Peyer's patch (tissue), 4 donors: ENCODE data around the gene TCF7L1. TPM values are rescaled to one million over a fixed set of nuclear protein-coding genes. Genes with fewer than 3 reads are reported as not detected.
A peak's percentile ranks its signal among the peaks of the same experiment; 100 is the strongest.

ENCODE experiments used
- DNase-seq, 3 donors: peaks; one replicate each; pipeline ENCODE4 v3.0.0-alpha.2; 2017 to 2019
- H3K27ac ChIP-seq, 4 donors: fragments of 200-600 bp; sonication (generic); one replicate each; pipeline ENCODE4 v1.5.1; 2016 to 2019
- H3K27me3 ChIP-seq, 2 donors: fragments of 200-600 bp; sonication (generic); one replicate each; pipeline ENCODE4 v1.5.1; 2019
- H3K36me3 ChIP-seq, 3 donors: fragments of 200-600 bp; sonication (generic); one replicate each; pipeline ENCODE4 v1.5.1; 2016 to 2019
- H3K4me1 ChIP-seq, 4 donors: fragments of 200-600 bp; sonication (generic); one replicate each; pipeline ENCODE4 v1.5.1; 2016 to 2019
- H3K4me3 ChIP-seq, 4 donors: fragments of 200-600 bp; sonication (generic); 1 replicate in 3 of 4; 2 replicates in 1 of 4; pipeline ENCODE4 v1.5.1; 2016 to 2019; ENCODE audit warnings: mild to moderate bottlenecking in 1 of 4
- H3K9me3 ChIP-seq, 4 donors: fragments of 200-600 bp; sonication (generic); one replicate each; pipeline ENCODE4 v1.5.1; 2016 to 2019; ENCODE audit warnings: mild to moderate bottlenecking in 1 of 4
- POLR2A ChIP-seq, 2 donors: fragments of 450-650 bp; IDR thresholded peaks; one replicate each; pipeline ENCODE4 v1.5.1; 2017; ENCODE audit warnings: antibody characterized with exemption in 2 of 2, mild to moderate bottlenecking in 2 of 2, moderate library complexity in 2 of 2
- total RNA-seq, 4 donors: library from RNA; depleted of rRNA; stranded (reverse); fragments of >200 nt; gene quantifications; one replicate each; pipeline ENCODE4 v1.1.0, GENCODE V29; 2016
- TF ChIP-seq, protein P1 (sequence below), 6 experiments: fragments of 450-650 bp in 4 of 6; fragments of 200-600 bp in 2 of 6; sonication (generic) in 1 of 6; IDR thresholded peaks; one replicate each; pipeline ENCODE4 v1.5.1; 2017 to 2019; ENCODE audit warnings: antibody characterized with exemption in 6 of 6, mild to moderate bottlenecking in 3 of 6, moderate library complexity in 1 of 6

Gene TCF7L1
- total RNA-seq, 4 donors from 2014 or later, result 0.35 to 5.8 (median 1.7) TPM

DNA sequence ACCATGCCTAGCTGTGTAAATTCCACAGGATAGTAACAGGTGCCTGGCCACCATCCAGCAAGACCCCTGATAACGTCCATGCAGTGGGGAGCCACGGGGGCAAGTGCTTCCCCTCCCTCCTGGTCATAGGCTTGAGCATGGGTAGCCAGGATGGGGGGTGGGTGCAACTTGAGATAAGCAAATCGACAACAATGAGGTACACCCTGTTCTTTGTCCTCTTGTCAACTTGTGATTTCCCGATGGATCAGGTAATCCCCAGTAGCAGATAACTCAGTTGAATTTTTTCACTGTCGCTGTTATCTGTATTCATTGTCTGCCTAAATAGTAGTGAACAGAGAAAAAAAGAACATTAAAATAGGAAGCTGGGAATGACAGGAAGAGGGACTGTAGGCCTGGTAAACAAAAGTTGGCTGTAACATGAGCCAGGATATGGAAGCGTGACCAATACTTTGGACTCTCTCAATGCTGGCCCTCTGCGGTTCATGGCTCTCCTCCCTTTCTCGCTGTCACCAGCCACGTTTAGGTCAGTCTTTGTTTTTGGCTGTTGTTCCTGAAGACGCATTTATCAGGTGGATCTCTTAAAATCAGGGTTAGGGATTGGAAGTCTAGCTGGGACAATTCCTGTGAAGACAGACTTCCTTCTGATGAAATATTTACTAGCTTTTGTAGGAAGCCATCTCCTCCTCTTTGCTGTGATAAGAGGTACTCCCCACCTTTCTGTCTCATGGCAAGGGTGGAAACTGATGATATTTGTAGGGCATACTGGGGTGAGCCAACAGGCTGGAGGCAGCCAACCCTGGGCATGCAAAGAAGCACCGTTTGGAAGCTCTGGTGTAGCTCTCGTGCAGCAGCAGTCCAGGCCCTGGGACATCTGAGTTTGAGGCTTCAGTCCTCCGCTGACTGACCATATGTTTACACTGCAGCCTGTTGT lies 42.4 kb downstream of the TCF7L1 start:
- TF ChIP-seq, protein P1, sequence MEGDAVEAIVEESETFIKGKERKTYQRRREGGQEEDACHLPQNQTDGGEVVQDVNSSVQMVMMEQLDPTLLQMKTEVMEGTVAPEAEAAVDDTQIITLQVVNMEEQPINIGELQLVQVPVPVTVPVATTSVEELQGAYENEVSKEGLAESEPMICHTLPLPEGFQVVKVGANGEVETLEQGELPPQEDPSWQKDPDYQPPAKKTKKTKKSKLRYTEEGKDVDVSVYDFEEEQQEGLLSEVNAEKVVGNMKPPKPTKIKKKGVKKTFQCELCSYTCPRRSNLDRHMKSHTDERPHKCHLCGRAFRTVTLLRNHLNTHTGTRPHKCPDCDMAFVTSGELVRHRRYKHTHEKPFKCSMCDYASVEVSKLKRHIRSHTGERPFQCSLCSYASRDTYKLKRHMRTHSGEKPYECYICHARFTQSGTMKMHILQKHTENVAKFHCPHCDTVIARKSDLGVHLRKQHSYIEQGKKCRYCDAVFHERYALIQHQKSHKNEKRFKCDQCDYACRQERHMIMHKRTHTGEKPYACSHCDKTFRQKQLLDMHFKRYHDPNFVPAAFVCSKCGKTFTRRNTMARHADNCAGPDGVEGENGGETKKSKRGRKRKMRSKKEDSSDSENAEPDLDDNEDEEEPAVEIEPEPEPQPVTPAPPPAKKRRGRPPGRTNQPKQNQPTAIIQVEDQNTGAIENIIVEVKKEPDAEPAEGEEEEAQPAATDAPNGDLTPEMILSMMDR (IDR thresholded peaks at IDR 0.05), result no peak
- TF ChIP-seq POLR2A (IDR thresholded peaks at IDR 0.05), result no peak
- Histone ChIP-seq H3K4me3 (no peak overlapping the region), H3K27ac (no peak overlapping the region), H3K9me3 (peaks cover 0 to 4% (median 0%) of the 10 kb centered on the region in 4 donors), H3K4me1 (peaks cover 0 to 9% (median 0%) of the 10 kb centered on the region in 4 donors), H3K36me3 (no peaks in the 10 kb centered on the region), H3K27me3 (no peaks in the 10 kb centered on the region)
- DNase-seq, result peak in 1 of 3 donors; percentile 28

DNA sequence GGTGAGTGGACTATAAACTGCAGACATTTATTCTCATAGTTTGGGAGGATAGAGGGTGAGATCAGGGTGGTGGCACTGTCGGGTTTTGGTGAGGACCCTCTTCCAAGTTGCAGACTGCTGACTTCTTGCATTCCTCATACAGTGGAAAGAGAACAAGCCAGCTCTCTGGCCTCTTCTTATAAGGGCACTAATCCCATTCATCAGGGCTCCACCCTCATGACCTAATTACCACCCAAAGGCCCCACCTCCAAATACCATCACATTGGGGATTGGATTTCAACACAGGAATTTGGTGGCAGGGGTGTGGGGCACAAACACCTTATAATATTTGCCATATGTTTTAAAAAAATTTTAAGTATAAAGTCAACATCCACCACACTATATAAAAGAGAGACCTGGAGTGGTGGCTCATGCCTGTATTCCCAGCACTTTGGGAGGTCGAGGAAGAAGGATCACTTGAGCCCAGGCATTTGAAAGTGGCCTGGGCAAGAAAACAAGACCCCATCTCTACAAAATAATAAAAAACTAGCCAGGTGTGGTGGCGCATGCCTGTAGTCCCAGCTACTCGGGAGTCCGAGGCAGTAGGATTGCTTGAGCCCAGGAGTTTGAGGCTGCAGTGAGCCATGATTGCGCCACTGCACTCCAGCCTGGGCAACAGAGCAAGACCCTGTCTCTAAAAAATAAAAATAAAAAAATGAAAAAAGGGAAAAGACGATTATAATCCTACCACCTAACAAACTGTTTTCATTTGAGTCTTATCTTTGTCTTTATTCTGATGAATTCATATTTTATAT lies 44.0 kb downstream of the TCF7L1 start:
- Histone ChIP-seq H3K27me3 (no peaks in the 10 kb centered on the region), H3K36me3 (no peaks in the 10 kb centered on the region), H3K4me3 (no peak overlapping the region), H3K27ac (no peak overlapping the region), H3K9me3 (no peaks in the 10 kb centered on the region), H3K4me1 (peaks cover 0 to 17% (median 0%) of the 10 kb centered on the region in 4 donors)
- TF ChIP-seq POLR2A (IDR thresholded peaks at IDR 0.05), result no peak
- TF ChIP-seq, protein P1 (IDR thresholded peaks at IDR 0.05), result no peak
- DNase-seq, result peak in 1 of 3 donors; percentile 0

DNA sequence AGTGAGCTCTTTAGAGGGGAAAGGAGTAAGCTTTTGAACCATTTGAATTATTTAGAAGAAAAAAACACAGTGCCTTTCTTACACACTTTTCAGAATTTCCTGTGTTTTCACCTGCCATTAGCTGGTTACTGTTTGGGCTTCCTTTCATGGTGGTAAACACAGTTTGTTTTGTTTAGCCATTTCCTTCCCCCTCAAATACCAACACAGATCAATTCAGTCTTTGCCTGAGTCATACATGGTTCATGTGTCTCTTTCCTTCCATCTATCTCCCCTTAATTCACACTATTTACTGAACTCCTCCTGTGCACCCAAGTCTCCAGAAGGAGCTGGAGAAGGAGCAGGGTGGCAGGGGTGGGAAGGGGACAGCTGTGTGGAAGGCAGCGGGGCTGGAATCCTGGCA lies 45.0 kb downstream of the TCF7L1 start:
- DNase-seq, result peak in 1 of 3 donors; percentile 34
- no peak for TF ChIP-seq POLR2A (IDR thresholded peaks at IDR 0.05)
- TF ChIP-seq, protein P1 (IDR thresholded peaks at IDR 0.05), result no peak
- no peak overlapping the region for H3K27ac ChIP-seq
- H3K4me3 ChIP-seq, result no peak overlapping the region
- H3K4me1 ChIP-seq, result peaks cover 0 to 17% (median 0%) of the 10 kb centered on the region in 4 donors
- H3K27me3 ChIP-seq, result no peaks in the 10 kb centered on the region
- H3K9me3 ChIP-seq, result no peaks in the 10 kb centered on the region
- no peaks in the 10 kb centered on the region for H3K36me3 ChIP-seq

DNA sequence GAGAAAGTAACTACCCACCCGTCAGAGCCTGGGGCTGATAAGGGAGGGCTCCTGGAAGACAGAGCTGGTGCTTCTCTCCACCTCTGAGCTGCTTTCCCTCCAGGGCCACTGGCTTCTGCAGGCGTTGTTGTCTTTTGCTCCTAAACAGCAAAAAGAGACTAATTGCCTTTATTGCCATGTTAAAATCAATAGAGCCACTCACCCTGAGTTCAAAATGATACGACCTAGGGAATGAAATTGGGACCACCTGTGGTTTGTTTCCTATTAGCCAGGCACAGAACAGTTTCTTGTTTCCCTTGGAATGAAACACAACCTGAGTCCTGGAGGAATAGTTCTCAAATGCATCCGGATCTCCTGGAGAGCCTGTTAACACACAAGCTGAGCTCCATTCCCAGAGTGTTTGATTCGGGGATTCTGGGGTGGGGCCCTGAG lies 45.8 kb downstream of the TCF7L1 start:
- TF ChIP-seq POLR2A (IDR thresholded peaks at IDR 0.05), result no peak
- TF ChIP-seq, protein P1 (IDR thresholded peaks at IDR 0.05), result no peak
- H3K4me3 ChIP-seq, result no peak overlapping the region
- H3K27me3 ChIP-seq, result no peaks in the 10 kb centered on the region
- H3K36me3 ChIP-seq, result no peaks in the 10 kb centered on the region
- H3K4me1 ChIP-seq, result peaks cover 0 to 17% (median 0%) of the 10 kb centered on the region in 4 donors
- DNase-seq, result no peak
- H3K27ac ChIP-seq, result no peak overlapping the region
- H3K9me3 ChIP-seq, result no peaks in the 10 kb centered on the region

- H3K9me3 ChIP-seq, result no peaks in the 10 kb centered on the region
- H3K4me3 ChIP-seq, result no peak overlapping the region
- H3K4me1 ChIP-seq, result peaks cover 0 to 17% (median 0%) of the 10 kb centered on the region in 4 donors
- H3K27ac ChIP-seq, result no peak overlapping the region
- peak in 1 of 3 donors; percentile 4 for DNase-seq
- TF ChIP-seq POLR2A (IDR thresholded peaks at IDR 0.05), result no peak
- TF ChIP-seq, protein P1 (IDR thresholded peaks at IDR 0.05), result no peak
- H3K36me3 ChIP-seq, result no peaks in the 10 kb centered on the region
- H3K27me3 ChIP-seq, result no peaks in the 10 kb centered on the region
Measured at GRCh38 chr2:85179541-85179940, 46.3 kb downstream of the TCF7L1 start.
